H1 (cell line): ENCODE data around the gene LSM7. TPM values are rescaled to one million over a fixed set of nuclear protein-coding genes. Genes with fewer than 3 reads are reported as not detected.

ENCODE experiments used
- CHD1 ChIP-seq: IDR thresholded peaks from 2 replicates; pipeline ENCODE4 v1.6.1; 2012; ENCODE audit warnings: low read depth, low read length, improper control_type of control experiment
- RFX5 ChIP-seq: IDR thresholded peaks from 2 replicates; pipeline ENCODE4 v1.6.1; 2011; ENCODE audit warnings: low read depth, low read length, improper control_type of control experiment, borderline replicate concordance
- polyA plus RNA-seq, 7 experiments: library from polyadenylated mRNA; depleted of rRNA in 3 of 7; stranded (reverse) in 5 of 7; unstranded in 2 of 7; fragments of >200 nt in 5 of 7; fragments of 200-250 nt in 2 of 7; gene quantifications; 1 replicate in 5 of 7; 2 replicates in 1 of 7; 4 replicates in 1 of 7; pipeline versions ENCODE4 v1.2.1 to v1.2.3, GENCODE V29; 2011 to 2013; ENCODE audit warnings: missing spikeins in 2 of 7, mixed read lengths in 2 of 7
- total RNA-seq: library from RNA; stranded (reverse); fragmentation: NEBNext Ultra II Directional; extraction: Animal tissue kit (Norgen Biotek cat#: 25700); gene quantifications from 2 replicates; pipeline ENCODE4 v1.2.1, GENCODE V29; 2021

Gene LSM7
- total and polyA plus RNA-seq, 2 of the 8 experiments (the other 6 are each of a cell fraction or from before 2014, with no cell fraction given): 228 to 1,335 TPM

DNA sequence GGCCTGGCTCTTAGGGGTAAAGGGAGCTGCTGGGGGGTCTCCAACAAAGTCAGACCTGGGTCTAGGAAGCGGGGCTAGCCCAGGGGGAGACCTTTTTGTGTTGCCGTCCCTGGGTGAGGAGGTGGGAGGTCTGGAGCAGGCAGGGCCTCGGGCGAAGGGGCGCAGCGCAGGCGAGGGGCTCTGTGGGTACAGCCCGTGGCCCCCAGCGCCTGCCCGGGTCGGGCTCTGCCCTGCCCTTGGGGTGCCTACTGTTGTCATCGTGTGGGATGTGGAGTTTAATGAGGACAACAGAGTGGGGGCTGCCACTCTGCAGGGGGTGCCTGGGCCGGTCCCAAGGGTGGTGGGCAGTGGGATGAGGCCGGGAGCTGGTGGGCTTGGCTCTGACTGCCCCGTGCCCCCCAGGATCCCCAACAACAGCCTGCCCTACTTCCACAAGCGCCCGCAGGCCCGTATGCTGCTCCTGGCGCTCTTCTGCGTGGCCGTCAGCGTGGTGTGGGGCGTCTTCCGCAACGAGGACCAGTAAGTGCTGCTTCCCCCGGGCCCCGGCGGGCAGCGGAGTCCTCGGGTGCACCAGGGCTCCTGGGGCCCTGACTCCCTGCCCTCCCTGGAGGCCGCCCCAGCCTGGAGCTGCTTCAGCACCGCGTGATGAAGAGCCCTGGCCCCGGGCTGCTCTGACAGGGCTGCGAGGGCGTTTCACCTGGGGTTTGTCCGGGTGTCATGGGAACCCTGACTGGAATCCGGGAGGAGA is 12.3 kb upstream of the LSM7 start (continued):
- TF ChIP-seq RFX5: no peak
- no peak for TF ChIP-seq CHD1
